OCI-LY7 (cell line): ENCODE results near the gene ZBTB44.

Experiments used
- CTCF ChIP-seq: fragments of 200-600 bp; sonication (generic); conservative IDR thresholded peaks from 2 replicates; pipeline ENCODE4 v1.5.1; 2014; ENCODE audit warnings: mild to moderate bottlenecking, antibody characterized with exemption, low read length, moderate library complexity, mixed read lengths
- EZH2phosphoT487 ChIP-seq: fragments of 200-600 bp; sonication (generic); IDR thresholded peaks from 2 replicates; pipeline ENCODE4 v1.6.1; 2018; ENCODE audit warnings: low read depth, borderline replicate concordance, mild to moderate bottlenecking, mixed run types, antibody characterized with exemption, low read length, moderate library complexity, mixed read lengths

- TF ChIP-seq CTCF (no peak), EZH2phosphoT487 (no peak)
These were observed 108.6 kb downstream of the ZBTB44 start for GRCh38 chr11:130206141-130206540.
